ENCODE results near the gene PLEKHA7. TPM values are rescaled to one million over a fixed set of nuclear protein-coding genes. Genes with fewer than 3 reads are reported as not detected.

Gene PLEKHA7
- total and polyA plus RNA-seq, 2 of the 8 experiments (the other 6 are each of a cell fraction or from before 2014, with no cell fraction given), result 11.4 to 25.6 TPM

DNA sequence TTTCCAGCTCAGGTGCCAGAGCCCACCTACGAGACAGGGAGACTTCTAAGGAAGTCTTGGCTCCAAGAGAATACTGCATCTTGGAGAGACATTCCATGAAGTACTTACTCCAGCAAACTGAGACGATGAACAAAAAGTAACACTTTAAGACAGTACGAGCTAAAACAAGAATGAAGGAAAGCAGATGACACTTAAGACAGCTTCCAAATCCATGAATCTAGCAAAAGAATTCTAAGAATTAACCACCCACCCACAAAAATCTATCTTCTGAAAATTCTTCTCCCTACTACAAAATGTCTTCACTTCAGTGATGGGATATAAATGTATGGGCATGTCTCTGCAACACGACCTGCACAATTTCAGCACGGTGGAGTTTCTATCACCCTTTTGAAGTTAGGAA lies 142.8 kb downstream of the PLEKHA7 start:
- no peak overlapping the region for H2BK15ac ChIP-seq (ENCODE audit: low read length)
- H3K14ac ChIP-seq (ENCODE audit: insufficient read length), result no peak overlapping the region
- H3K27ac ChIP-seq (ENCODE audit: low read depth, low read length), result no peak overlapping the region
- H4K91ac ChIP-seq (replicated peaks; ENCODE audit: insufficient read length, low read length), result no peak overlapping the region
- H3K9me3 ChIP-seq (ENCODE audit: insufficient read depth in 2 of 2, low read depth in 1 of 2, low read length in 1 of 2), result no peaks in the 10 kb centered on the region
- H2BK20ac ChIP-seq (ENCODE audit: low read length), result no peak overlapping the region
- no peak overlapping the region for H4K8ac ChIP-seq (ENCODE audit: extremely low read depth, insufficient read depth, low read length)
- no peak overlapping the region for H3K4me3 ChIP-seq (ENCODE audit: extremely low read depth in 1 of 4, insufficient read depth in 2 of 4, low read depth in 3 of 4, low read length in 4 of 4)
- H3K4me1 ChIP-seq (replicated peaks in 1 of 4; ENCODE audit: control insufficient read depth in 3 of 4, insufficient read depth in 4 of 4, low read length in 3 of 4), result no peaks in the 10 kb centered on the region; a peak in 1 of 7 replicates
- no peak overlapping the region for H3K9ac ChIP-seq (replicated peaks in 1 of 4; ENCODE audit: extremely low read depth in 1 of 4, low read depth in 3 of 4, low read length in 3 of 4)
- H3K18ac ChIP-seq (ENCODE audit: extremely low read depth, low read length), result no peak overlapping the region
- no peaks in the 10 kb centered on the region for H3K27me3 ChIP-seq (replicated peaks in 1 of 4; ENCODE audit: control insufficient read depth in 3 of 4, extremely low read depth in 1 of 4, insufficient read depth in 3 of 4, low read length in 3 of 4)
- no peak overlapping the region for H3K4ac ChIP-seq (replicated peaks; ENCODE audit: insufficient read length, low read depth, low read length)
- no peak overlapping the region for H3K23ac ChIP-seq (ENCODE audit: insufficient read length)
- H3K56ac ChIP-seq (replicated peaks; ENCODE audit: insufficient read length, low read depth, low read length), result no peak overlapping the region
- FAIRE-seq, result no peak
- H2BK12ac ChIP-seq (ENCODE audit: low read depth, low read length), result no peak overlapping the region
- DNase-seq (ENCODE audit: low read depth in 1 of 2, low spot score in 2 of 2), result no peak
- H3K23me2 ChIP-seq (ENCODE audit: low read depth, low read length), result no peaks in the 10 kb centered on the region
- no peak overlapping the region for H2AK5ac ChIP-seq (ENCODE audit: low read depth, low read length)
- no peak overlapping the region for H3K4me2 ChIP-seq (ENCODE audit: insufficient read depth in 1 of 2, low read depth in 2 of 2, low read length in 2 of 2)
- H4K20me1 ChIP-seq (replicated peaks in 1 of 2; ENCODE audit: control insufficient read depth in 1 of 2, insufficient read depth in 2 of 2, low read length in 2 of 2), result peaks cover 2% of the 10 kb centered on the region in 2 experiments
- H2BK5ac ChIP-seq (ENCODE audit: low read depth, low read length), result no peak overlapping the region
- ChIA-PET CTCF (ENCODE audit: partially characterized antibody) (interaction anchor here (0.6 to 4.0 kb wide), 7 partner anchors 11 to 165 kb away, joined by 3 to 15 read pairs (median 4); no protein-coding TSS in a partner anchor), POLR2A (ENCODE audit: partially characterized antibody) (interaction anchor here (1.7 kb wide), 1 partner anchor 12 kb away, joined by 3 read pairs; no protein-coding TSS in a partner anchor)
- peaks cover 0 to 7% (median 0%) of the 10 kb centered on the region in 4 experiments; a peak in 1 of 8 replicates for H3K36me3 ChIP-seq (ENCODE audit: control insufficient read depth in 2 of 4, insufficient read depth in 4 of 4, low read length in 3 of 4)
- H3K79me2 ChIP-seq (ENCODE audit: control insufficient read depth in 1 of 2, insufficient read depth in 2 of 2, low read length in 2 of 2), result no peaks in the 10 kb centered on the region
- no peaks in the 10 kb centered on the region for H3K79me1 ChIP-seq (ENCODE audit: low read depth, low read length)
- 93% methylated on average over 5 of the region's 5 CpGs; no CpG with 5 or more reads in 1 of the 2 experiments for WGBS, 2 experiments (ENCODE audit: extremely low coverage in 1 of 2, insufficient coverage in 1 of 2, insufficient read length in 1 of 2, insufficient replicate concordance in 2 of 2, low coverage in 1 of 2, low lambda C conversion rate in 2 of 2, missing lambda C conversion rate in 1 of 2)
- no peak overlapping the region for H4K5ac ChIP-seq (ENCODE audit: insufficient read length, low read depth, low read length)
- no peak overlapping the region for H2AFZ ChIP-seq (ENCODE audit: low read length)
- no peak overlapping the region for H2BK120ac ChIP-seq (replicated peaks; ENCODE audit: low read depth, low read length)
- TF ChIP-seq TEAD4 (IDR thresholded peaks at IDR 0.05; ENCODE audit: low read depth, low read length) (no peak), MAFK (IDR thresholded peaks at IDR 0.05; ENCODE audit: low read depth, low read length) (no peak), RFX5 (IDR thresholded peaks at IDR 0.05; ENCODE audit: borderline replicate concordance, low read depth, low read length) (no peak), EP300 (IDR thresholded peaks at IDR 0.05; ENCODE audit: borderline replicate concordance in 1 of 2, low read depth in 2 of 2, low read length in 2 of 2) (no peak), PHF8 (conservative IDR thresholded peaks at IDR 0.05; ENCODE audit: low read depth, low read length) (no peak), KDM4A (IDR thresholded peaks at IDR 0.05; ENCODE audit: low read depth, low read length, severe bottlenecking) (no peak), CTCF (IDR thresholded peaks at IDR 0.05; ENCODE audit: control extremely low read depth in 1 of 3, insufficient read depth in 1 of 3, low read depth in 1 of 3, low read length in 3 of 3) (no peak), JUND (IDR thresholded peaks at IDR 0.05; ENCODE audit: low read length) (no peak), GABPA (IDR thresholded peaks at IDR 0.05; ENCODE audit: borderline replicate concordance, insufficient read depth, low read length) (no peak), SRF (IDR thresholded peaks at IDR 0.05; ENCODE audit: low read depth, low read length) (no peak), HDAC6 (IDR thresholded peaks at IDR 0.05; ENCODE audit: low read depth, low read length) (no peak)
